MM.1S (cell line): ENCODE data around the gene TMSB10.

Experiments
- EZH2 ChIP-seq: fragments of 300-600 bp; sonication (generic); optimal IDR thresholded peaks from 2 replicates; pipeline ENCODE3; 2017; ENCODE audit warnings: low read depth, mild to moderate bottlenecking, antibody characterized with exemption, low read length, mixed read lengths
- EZH2phosphoT487 ChIP-seq: fragments of 300-600 bp; sonication (generic); IDR thresholded peaks from 2 replicates; pipeline ENCODE4 v1.6.1; 2018; ENCODE audit warnings: antibody characterized with exemption, low read length

DNA sequence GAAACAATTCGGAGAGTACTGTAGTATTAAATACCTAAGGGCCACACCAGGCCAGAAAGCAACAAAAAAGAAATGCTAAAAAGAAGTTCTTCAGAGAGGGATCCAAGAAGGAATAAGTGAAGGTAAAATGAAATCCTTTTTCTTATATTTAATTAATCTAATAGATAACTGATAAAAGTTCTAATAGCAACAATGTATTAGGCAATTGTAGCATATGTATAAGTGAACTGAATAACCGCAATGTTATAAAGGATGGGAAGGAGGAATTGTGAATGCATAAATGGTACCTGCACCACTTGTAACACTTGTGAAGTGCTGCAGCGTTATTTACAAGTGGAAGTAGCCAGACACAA lies 21.8 kb downstream of the TMSB10 start:
- TF ChIP-seq EZH2 (no peak), EZH2phosphoT487 (no peak)
